NCI-H82 (cell line): Measurements from ENCODE around the gene DHRSX.
"Not testable (repeated sequence)": the region's sequence is repeated elsewhere in the genome, so short reads cannot be mapped to it uniquely, and the experiment has no call there.

ENCODE experiments used
- DNase-seq: peaks from one replicate; lab custom pipeline; 2025; lab: John Stamatoyannopoulos, UW

DHRSX gene

DNA sequence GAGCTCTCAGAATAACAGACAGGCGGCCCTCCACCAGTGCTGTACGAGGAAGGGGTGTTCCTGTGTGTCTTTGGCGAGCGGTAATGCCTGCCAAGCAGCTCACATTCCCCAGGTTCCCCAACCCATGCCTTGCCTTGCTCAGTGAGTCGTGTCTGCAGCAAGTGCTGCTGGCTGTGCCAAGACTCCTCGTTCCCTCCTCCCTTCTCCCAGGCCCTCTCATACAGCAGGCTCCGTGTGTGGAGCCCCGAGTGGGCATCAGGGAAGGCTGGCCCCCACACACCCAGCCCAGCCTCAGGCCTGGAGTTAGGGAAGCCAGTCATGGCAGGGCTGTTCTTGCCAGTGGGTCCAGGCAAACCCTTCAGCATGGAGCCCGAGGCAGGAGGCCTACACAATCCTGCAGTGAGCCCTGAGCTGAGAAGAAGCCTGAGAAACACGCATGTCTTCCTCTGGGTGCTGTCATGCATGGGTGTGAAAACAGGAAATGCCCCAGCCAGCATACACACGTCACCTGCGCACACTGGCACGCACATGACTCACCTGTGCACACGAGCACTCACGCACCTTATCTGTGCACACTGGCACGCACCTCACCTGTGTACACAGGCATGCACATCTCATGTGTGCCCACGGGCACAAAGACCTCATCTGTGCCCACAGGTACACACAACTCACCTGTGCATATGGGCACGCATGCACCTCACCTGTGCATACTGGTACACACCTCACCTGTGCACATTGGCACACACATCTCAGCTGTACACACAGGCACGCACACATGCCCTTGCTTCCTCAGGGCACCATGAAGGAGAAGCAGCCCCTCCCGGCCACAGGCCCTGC is 238.7 kb downstream of the DHRSX start:
- DNase-seq = no peak

- no peak for DNase-seq
Observed at GRCh38 chrX:2252331-2253065, 248.3 kb downstream of the DHRSX start.

- no peak for DNase-seq
Observed at GRCh38 chrX:2251211-2251610, 249.6 kb downstream of the DHRSX start.

- no peak for DNase-seq
Observed at GRCh38 chrX:2243913-2244460, 256.8 kb downstream of the DHRSX start.

DNA sequence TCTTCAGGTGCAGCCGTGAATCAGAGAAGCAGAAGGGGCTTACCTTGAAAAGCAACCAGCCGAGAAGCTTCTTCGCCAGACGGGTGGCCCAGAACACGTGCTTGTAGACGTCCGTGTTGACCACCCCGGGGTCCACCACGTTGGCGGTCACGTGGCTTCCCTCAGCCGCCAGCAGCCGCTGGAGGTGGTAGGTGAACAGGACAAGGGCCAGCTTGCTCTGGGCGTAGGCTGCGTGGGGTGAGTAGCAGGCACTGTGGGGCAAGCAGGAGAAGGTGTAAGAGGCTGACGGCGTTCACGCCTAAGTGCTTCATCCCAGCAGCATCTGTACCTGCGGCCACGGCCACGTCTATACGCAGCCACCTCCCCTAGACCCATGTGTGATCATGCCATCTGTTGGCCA is 257.8 kb downstream of the DHRSX start:
- no peak for DNase-seq

- no peak for DNase-seq
Observed at GRCh38 chrX:2242326-2242725, 258.4 kb downstream of the DHRSX start.

DNA sequence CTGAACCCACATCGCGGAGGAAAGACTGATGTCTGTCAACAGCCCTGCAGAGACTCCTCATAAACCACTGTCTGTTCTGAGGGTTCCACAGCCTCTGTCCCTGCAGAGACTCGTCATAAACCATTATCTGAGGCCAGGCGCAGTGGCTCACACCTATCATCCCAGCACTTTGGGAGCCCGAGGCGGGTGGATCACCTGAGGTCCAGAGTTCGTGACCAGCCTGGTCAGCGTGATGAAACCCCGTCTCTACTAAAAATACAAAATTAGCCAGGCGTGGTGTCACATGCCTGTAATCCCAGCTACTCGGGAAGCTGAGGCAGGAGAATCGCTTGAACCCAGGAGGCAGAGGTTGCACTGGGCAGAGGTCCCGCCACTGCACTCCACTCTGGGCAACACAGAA is 259.3 kb downstream of the DHRSX start:
- DNase-seq = not testable (repeated sequence)

DNA sequence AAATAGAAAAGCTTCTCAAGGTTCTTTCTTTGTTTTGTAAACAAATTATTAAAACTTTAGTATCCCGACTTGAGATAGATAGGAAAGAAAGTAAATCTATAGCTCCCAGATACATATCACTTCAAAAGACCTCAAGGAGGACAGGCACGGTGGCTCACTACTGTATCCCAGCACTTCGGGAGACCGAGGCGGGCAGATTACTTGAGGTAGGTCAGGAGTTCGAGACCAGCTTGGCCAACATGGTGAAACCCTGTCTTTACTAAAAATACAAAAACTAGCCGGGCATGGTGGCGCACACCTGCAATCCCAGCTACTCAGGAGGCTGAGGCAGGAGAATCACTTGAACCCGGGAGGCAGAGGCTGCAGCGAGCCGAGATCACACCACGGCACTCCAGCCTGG is 260.0 kb downstream of the DHRSX start:
- not testable (repeated sequence) for DNase-seq

DNA sequence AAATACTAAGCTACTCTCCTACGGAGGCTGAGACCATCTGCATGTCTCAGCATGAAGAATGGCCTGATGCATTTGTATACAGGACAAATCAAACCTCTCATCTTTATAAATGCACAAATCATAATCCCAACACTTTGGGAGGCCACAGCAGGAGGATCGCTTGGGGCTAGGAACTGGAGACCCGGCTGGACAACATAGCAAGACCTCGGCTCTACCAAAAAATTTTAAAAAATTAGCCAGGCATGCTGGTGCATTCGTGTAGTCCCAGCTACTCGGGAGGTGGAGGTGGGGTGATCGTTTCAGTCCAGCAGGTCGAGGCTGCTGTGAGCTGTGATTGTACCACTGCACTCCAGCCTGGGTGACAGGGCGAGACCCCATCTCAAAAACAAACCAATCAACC is 262.8 kb downstream of the DHRSX start:
- DNase-seq = no peak

DNA sequence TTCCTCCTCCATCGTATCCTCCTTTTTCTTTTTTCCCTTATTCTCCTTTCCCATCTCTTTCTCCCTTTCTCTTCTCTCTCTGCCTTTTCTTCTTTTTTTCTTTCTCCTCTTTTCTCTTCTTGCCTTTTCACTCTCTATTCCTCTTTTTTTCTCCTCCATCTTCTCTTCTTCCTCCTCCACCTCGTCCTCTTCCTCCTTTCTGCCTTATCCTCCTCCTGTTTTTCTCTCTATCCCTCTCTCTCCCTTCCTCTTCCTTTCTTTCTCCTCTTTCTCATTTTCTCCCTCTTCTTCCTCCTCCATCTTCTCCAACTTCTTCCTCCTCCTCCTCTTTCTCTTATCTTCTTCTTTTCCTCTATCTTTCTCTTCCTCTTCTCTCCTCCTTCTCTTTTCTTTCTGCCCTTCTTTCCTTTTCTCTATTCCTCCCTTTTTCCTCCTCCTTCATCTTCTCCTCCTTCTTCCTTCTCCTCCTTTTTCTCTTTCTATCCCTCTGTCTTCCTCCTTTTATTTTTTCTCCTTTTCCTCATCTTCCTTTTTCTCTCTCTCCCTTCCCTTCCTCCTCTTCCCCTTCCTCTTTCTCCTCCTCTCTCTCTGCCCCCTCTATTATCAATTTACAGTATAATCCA is 269.1 kb downstream of the DHRSX start:
- no peak for DNase-seq

- DNase-seq = no peak
Observed at GRCh38 chrX:2230457-2230856, 270.3 kb downstream of the DHRSX start.

- no peak for DNase-seq
Observed at GRCh38 chrX:2228536-2228935, 272.2 kb downstream of the DHRSX start.

GRCh38 chrX:2226906-2227656 is 273.7 kb downstream of the DHRSX start:
- DNase-seq = no peak

DNA sequence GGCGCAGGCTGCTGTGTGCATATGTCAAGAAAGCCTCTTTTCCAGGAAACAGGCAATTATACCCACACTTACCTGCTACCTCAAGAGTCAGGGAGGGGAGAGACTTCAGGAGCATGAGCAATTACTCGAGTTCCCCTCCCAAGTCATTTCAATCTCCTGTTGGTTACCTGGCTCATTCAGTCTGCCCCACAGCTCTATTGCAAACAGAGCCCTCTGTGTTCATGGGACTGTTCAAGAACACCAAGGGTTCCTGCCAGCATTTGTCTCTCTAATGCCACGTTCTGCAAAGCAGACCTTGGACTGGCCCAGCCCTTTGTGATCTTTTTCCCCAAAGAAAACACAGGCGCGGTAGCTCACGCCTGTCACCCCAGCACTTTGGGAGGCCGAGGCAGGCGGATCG is 274.6 kb downstream of the DHRSX start:
- DNase-seq = no peak

GRCh38 chrX:2224597-2225235 is 276.1 kb downstream of the DHRSX start:
- DNase-seq = no peak

- no peak for DNase-seq
Observed at GRCh38 chrX:2224161-2224560, 276.6 kb downstream of the DHRSX start.

- DNase-seq = no peak
Observed at GRCh38 chrX:2220829-2221567, 279.8 kb downstream of the DHRSX start.

GRCh38 chrX:2220296-2220695 is 280.5 kb downstream of the DHRSX start:
- DNase-seq = no peak

DNA sequence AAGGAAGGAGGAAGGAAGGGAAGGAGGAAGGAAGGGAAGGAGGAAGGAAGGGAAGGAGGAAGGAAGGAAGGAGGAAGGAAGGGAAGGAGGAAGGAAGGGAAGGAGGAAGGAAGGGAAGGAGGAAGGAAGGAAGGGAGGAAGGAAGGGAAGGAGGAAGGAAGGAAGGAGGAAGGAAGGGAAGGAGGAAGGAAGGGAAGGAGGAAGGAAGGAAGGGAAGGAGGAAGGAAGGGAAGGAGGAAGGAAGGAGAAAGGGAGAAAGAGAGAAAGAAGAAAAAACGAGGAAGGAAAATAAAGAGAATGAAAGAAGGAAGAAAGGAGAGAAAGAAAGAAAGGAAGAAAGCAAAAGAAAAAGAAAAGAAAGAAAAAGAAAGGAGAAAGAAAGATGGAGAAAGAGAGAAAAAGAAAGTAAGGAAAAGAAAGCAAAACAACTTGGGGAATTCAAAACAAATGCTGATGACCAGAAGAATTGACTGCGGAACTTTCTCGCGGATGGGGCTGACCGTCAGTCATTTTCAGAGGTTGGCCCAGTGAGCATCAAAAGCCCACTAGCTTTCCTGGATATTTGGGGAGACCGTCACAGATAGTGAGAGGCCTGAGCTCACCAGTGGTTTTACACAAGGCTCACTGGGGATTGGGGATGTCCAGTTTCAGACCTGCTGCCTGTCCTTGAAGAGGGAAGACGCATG is 286.5 kb downstream of the DHRSX start:
- DNase-seq = not testable (repeated sequence)

- DNase-seq = not testable (repeated sequence)
Observed at GRCh38 chrX:2211667-2212066, 289.1 kb downstream of the DHRSX start.
